ENCODE results near the gene C14orf119. TPM values are rescaled to one million over a fixed set of nuclear protein-coding genes. Genes with fewer than 3 reads are reported as not detected.

Gene C14orf119
- total and polyA plus RNA-seq, 9 of the 15 experiments (the other 6 are each of a cell fraction or from before 2014, with no cell fraction given): 36.7 to 251 (median 51.8) TPM

GRCh38 chr14:23056145-23056955 is 39.0 kb upstream of the C14orf119 start (continued):
- no peak for TF ChIP-seq ZKSCAN3 (CRISPR knock-in tag; IDR thresholded peaks at IDR 0.05)
- TF ChIP-seq, protein P1, sequence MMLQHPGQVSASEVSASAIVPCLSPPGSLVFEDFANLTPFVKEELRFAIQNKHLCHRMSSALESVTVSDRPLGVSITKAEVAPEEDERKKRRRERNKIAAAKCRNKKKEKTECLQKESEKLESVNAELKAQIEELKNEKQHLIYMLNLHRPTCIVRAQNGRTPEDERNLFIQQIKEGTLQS (IDR thresholded peaks at IDR 0.05): no peak
- TF ChIP-seq, protein P1 (CRISPR knock-in tag; conservative IDR thresholded peaks at IDR 0.05): no peak
- no peak for TF ChIP-seq DDX20 (tag; IDR thresholded peaks at IDR 0.05; ENCODE audit: low read depth)
- no peak for TF ChIP-seq THRAP3 (IDR thresholded peaks at IDR 0.05; ENCODE audit: borderline replicate concordance)
- TF ChIP-seq POLR3A (IDR thresholded peaks at IDR 0.05; ENCODE audit: borderline replicate concordance, extremely low read depth, insufficient read depth, insufficient read length): no peak
- peak; percentile 55; the same call in 1 of the 2 replicates for TF ChIP-seq EP400 (IDR thresholded peaks at IDR 0.05)
- TF ChIP-seq, protein P2, sequence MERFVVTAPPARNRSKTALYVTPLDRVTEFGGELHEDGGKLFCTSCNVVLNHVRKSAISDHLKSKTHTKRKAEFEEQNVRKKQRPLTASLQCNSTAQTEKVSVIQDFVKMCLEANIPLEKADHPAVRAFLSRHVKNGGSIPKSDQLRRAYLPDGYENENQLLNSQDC (CRISPR knock-in tag; IDR thresholded peaks at IDR 0.05): no peak
- no peak for TF ChIP-seq POLR2B (IDR thresholded peaks at IDR 0.05; ENCODE audit: low read depth, partially characterized antibody)
- TF ChIP-seq, protein P3, sequence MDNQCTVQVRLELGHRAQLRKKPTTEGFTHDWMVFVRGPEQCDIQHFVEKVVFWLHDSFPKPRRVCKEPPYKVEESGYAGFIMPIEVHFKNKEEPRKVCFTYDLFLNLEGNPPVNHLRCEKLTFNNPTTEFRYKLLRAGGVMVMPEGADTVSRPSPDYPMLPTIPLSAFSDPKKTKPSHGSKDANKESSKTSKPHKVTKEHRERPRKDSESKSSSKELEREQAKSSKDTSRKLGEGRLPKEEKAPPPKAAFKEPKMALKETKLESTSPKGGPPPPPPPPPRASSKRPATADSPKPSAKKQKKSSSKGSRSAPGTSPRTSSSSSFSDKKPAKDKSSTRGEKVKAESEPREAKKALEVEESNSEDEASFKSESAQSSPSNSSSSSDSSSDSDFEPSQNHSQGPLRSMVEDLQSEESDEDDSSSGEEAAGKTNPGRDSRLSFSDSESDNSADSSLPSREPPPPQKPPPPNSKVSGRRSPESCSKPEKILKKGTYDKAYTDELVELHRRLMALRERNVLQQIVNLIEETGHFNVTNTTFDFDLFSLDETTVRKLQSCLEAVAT (IDR thresholded peaks at IDR 0.05): peak in 1 of 2 experiments; percentile 32; a peak in 1 of 4 replicates
- no peak for TF ChIP-seq IRF1 (CRISPR knock-in tag; IDR thresholded peaks at IDR 0.05; ENCODE audit: borderline replicate concordance)
- TF ChIP-seq, protein P4, sequence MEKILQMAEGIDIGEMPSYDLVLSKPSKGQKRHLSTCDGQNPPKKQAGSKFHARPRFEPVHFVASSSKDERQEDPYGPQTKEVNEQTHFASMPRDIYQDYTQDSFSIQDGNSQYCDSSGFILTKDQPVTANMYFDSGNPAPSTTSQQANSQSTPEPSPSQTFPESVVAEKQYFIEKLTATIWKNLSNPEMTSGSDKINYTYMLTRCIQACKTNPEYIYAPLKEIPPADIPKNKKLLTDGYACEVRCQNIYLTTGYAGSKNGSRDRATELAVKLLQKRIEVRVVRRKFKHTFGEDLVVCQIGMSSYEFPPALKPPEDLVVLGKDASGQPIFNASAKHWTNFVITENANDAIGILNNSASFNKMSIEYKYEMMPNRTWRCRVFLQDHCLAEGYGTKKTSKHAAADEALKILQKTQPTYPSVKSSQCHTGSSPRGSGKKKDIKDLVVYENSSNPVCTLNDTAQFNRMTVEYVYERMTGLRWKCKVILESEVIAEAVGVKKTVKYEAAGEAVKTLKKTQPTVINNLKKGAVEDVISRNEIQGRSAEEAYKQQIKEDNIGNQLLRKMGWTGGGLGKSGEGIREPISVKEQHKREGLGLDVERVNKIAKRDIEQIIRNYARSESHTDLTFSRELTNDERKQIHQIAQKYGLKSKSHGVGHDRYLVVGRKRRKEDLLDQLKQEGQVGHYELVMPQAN (IDR thresholded peaks at IDR 0.05; ENCODE audit: borderline replicate concordance): peak; percentile 68
- no peak for TF ChIP-seq E2F5 (CRISPR knock-in tag; IDR thresholded peaks at IDR 0.05)
- peak; percentile 41; the same call in 1 of the 2 replicates for TF ChIP-seq KLF16 (IDR thresholded peaks at IDR 0.05)
- TF ChIP-seq NFIX (CRISPR knock-in tag; IDR thresholded peaks at IDR 0.05; ENCODE audit: low read depth): no peak
- no peak for TF ChIP-seq ZNF583 (CRISPR knock-in tag; IDR thresholded peaks at IDR 0.05)
- TF ChIP-seq POLR2A (conservative IDR thresholded peaks at IDR 0.05): no peak; the same call in 1 of the 2 replicates
- no peak for TF ChIP-seq KLF1 (tag; IDR thresholded peaks at IDR 0.05)
- TF ChIP-seq STAT5B (CRISPR knock-in tag; IDR thresholded peaks at IDR 0.05): no peak
- no peak for TF ChIP-seq ATF1 (CRISPR knock-in tag; IDR thresholded peaks at IDR 0.05)
- peak; percentile 41; the same call in 1 of the 2 replicates for TF ChIP-seq ATF1 (tag; IDR thresholded peaks at IDR 0.05)
- TF ChIP-seq CHCHD3 (CRISPR knock-in tag; IDR thresholded peaks at IDR 0.05): no peak
- TF ChIP-seq GABPB1 (CRISPR knock-in tag; IDR thresholded peaks at IDR 0.05): no peak
- TF ChIP-seq SLC30A9 (CRISPR knock-in tag; IDR thresholded peaks at IDR 0.05): no peak

Measured in K562 (cell line).